ENCODE results near the gene SNX25.

- TF ChIP-seq REST (IDR thresholded peaks at IDR 0.05; ENCODE audit: insufficient read depth in 1 of 2, low read depth in 2 of 2, low read length in 2 of 2) (no peak), TAF1 (IDR thresholded peaks at IDR 0.05; ENCODE audit: borderline replicate concordance, insufficient read depth, low read length) (no peak), SIN3A (IDR thresholded peaks at IDR 0.05; ENCODE audit: borderline replicate concordance, insufficient read depth, low read length) (no peak), POLR2AphosphoS5 (IDR thresholded peaks at IDR 0.05; ENCODE audit: low read depth, low read length) (no peak)
Measured at GRCh38 chr4:185218312-185218711, 8.9 kb downstream of the SNX25 start.
